ENCODE data around the gene TCERG1L.
"Not testable (repeated sequence)": the region's sequence is repeated elsewhere in the genome, so short reads cannot be mapped to it uniquely, and the experiment has no call there.

Gene TCERG1L

DNA sequence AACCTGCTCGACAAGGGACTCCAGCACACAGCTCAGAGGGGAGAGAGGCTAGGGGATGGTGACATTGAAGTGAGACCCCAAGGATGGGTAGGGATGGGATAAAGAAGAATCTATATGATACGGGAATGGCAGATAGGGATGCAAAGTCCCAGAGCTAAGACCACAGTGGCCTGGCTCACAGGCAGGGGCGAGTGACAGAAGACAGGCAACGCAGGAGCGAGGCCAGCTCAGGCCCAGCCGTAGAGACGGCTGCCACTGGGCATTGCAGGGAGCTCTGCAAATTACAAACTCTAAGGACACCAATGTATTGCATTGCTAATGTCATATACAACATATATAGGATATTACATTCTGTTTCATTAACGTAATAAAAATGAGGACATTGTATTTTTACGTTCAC lies 131.4 kb downstream of the TCERG1L start:
- DNase-seq: no peak

- no peak for DNase-seq
Measured at GRCh38 chr10:131179361-131179760, 132.2 kb downstream of the TCERG1L start.

- DNase-seq: no peak
Measured at GRCh38 chr10:131178521-131179331, 132.8 kb downstream of the TCERG1L start.

DNA sequence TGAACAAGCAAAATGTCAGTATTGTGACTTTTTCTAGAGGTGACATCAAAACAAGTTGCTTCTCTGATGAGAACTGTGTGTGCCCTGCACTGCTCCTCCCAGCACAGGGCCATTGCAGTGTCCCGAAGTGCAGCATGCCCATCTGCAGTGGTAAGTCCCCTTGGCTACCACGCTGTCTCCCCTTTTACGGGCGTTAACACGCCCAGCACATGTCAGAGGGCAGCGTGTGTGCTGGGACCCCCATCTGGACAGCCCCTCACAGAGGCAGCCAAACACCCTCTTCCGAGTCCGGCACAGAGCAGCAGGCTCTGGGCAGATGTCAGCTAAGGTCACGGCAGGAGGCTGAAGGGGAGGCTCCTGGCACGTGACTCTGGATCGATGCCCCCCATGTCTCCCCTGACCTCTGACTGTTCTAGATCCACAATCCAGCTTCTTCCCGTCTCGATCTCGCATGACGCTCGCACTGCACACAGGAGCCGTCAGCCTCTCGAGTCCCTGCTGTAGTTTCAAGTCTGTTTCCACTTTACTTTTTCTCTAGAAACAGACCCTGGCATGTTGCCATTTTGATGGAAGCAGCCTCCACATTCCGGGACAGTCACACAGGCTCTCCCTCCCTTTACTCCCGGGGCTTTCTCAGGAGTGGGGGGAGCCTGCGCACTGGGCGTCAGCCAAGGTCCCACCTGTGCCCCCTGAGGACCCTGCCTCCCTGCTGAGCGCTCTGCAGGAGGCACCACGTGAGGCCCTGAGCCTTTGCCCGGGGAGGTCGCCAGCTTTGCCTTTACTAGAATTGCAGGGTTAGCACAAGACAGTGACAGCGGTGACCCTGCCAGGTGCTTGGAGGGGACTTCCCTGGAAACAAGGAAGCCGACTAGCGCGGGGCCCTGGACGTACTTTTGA lies 133.8 kb downstream of the TCERG1L start:
- no peak for DNase-seq

DNA sequence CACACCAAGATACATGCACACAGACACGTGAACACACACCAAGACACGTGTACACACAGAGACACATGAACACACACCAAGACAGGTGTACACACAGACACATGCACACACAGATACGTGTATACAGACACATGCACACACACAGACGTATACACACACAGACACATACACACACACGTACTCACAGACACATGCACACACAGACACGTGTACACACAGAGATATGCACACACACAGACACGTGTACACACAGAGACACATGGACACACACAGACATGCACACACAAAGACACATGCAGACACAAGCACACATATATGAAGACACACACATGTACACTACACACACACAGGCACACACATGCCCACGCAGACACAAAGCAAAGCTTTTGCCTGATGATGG lies 134.6 kb downstream of the TCERG1L start:
- no peak for DNase-seq

- not testable (repeated sequence) for DNase-seq
Measured at GRCh38 chr10:131176324-131176723, 135.2 kb downstream of the TCERG1L start.

DNA sequence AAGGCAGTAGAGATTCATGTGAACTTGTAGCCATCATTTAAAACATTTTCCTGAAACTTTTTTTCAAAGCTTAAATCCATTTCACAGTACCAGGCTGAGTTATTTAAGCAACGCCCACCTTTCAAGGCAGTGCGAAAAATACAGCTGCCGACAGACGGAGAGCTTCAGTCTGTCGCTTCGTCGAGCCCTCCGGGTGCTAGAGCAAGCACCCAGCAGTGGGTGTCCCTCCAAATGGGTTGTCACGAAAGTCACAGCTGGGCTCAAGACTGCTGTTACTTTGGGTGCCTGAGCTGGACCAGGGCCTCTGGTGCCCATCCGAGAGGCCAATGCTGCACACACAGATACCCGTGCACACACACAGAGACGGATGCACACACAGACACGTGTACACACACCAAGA lies 135.6 kb downstream of the TCERG1L start:
- no peak for DNase-seq

GRCh38 chr10:131174651-131175540 lies 136.6 kb downstream of the TCERG1L start:
- DNase-seq: no peak

- peak; percentile 46 for DNase-seq
Measured at GRCh38 chr10:131174211-131174565, 137.3 kb downstream of the TCERG1L start.

- no peak for DNase-seq
Measured at GRCh38 chr10:131173484-131174210, 137.9 kb downstream of the TCERG1L start.

- DNase-seq: no peak
Measured at GRCh38 chr10:131172433-131172832, 139.1 kb downstream of the TCERG1L start.

GRCh38 chr10:131169146-131169545 lies 142.4 kb downstream of the TCERG1L start:
- DNase-seq: no peak

- DNase-seq: no peak
Measured at GRCh38 chr10:131168238-131168875, 143.2 kb downstream of the TCERG1L start.

DNA sequence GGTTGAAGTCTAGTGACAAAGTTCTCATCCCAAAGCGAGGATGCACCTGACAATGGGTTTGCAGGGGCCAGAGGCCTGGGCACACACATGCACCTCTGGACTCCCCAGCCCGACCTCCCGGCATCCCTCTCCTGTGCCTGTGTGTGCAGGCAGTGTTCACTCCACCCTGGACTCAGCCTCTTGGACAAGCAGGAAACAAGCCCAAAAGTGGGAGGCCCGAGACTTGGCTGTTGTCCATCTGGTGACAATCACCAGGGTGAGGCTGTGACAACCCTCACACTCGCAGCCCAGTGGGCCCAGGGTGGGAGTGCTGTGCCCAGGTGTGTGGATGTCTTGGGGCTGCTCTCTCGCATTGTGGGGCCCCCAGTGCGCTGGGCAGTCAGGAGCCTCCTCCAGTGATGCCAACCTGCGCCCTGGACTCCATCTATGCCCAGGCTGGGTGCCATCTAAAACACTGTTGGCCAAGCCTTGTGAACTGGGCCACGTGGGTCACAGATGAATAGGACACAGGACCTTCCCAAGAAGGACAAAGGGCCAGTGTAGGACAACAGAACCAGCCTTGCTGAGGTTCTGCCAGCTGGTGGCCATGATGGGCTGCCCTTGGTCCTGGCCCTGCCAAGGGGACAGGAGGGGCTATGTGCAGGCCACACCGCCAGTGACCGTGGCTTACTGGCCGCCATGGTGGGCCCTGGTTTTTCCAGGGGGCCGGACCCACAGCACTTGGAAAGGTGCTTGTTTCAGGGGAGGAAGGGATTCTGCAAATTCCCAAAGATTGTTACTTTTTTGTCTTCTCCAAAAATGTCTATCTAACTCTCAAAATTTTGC lies 144.3 kb downstream of the TCERG1L start:
- DNase-seq: no peak

- no peak for DNase-seq
Measured at GRCh38 chr10:131166486-131166885, 145.0 kb downstream of the TCERG1L start.

GRCh38 chr10:131165092-131165491 lies 146.4 kb downstream of the TCERG1L start:
- DNase-seq: no peak

- DNase-seq: no peak
Measured at GRCh38 chr10:131162866-131163843, 148.4 kb downstream of the TCERG1L start.

DNA sequence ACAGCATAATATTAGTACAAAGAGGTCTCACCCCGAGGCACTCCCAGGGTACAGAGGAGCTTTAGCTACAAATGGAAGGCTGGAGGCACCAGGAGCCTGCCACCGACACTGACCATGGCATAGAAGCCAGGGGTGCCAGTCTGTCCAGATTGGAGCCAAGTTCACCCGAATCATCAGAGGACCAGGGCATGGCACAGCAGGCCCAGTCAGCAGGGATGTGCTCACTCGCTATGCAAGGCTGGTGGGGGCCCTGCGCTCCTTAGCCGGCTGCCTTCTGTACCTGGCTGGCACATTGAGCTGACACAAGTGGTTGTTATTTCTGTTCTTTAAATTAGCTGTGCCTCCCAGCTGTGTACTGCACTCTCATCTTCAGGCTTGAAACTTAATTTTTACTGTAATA lies 149.3 kb downstream of the TCERG1L start:
- no peak for DNase-seq

DNA sequence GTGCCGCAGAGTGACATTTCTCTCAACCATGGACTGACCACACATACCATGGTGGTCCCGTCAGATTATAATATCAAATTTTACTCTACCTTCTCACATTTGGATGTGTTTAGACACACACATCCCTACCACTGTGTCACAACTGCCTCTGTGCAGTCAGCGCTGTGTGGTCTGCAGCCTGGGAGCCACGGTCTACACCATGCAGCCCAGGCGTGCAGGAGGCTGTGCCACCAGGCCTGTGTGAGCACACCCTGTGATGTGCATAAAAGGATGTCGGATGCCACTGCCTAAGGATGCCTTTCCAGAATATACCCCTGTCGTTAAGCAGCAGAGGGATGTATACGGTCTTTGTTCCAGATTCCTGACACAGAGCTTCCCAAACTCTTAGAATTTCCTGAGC lies 150.4 kb downstream of the TCERG1L start:
- DNase-seq: no peak
